Mucosa of descending colon (tissue), 3 donors: ENCODE measurements around the gene LAG3. TPM values are rescaled to one million over a fixed set of nuclear protein-coding genes. Genes with fewer than 3 reads are reported as not detected.
A peak's percentile ranks its signal among the peaks of the same experiment; 100 is the strongest.

Experiments used
- ATAC-seq: fragments of 200-7000 bp; cut with Tn5 transposase; one replicate; pipeline ENCODE4 v1.9.1; 2020; ENCODE audit warnings: mild to moderate bottlenecking, moderate library complexity
- DNase-seq, 3 donors: peaks; one replicate each; pipeline ENCODE4 v3.0.0-alpha.2; 2020
- H3K36me3 ChIP-seq: fragments of 200-600 bp; one replicate; pipeline ENCODE4 v1.8.0; 2021; ENCODE audit warnings: low read depth, mild to moderate bottlenecking
- H3K4me1 ChIP-seq: fragments of 200-600 bp; one replicate; pipeline ENCODE4 v1.8.0; 2021; ENCODE audit warnings: low read depth, mild to moderate bottlenecking
- H3K4me3 ChIP-seq: fragments of 200-600 bp; one replicate; pipeline ENCODE4 v1.8.0; 2021; ENCODE audit warnings: mild to moderate bottlenecking
- H3K9me3 ChIP-seq: fragments of 200-600 bp; one replicate; pipeline ENCODE4 v1.8.0; 2021; ENCODE audit warnings: mild to moderate bottlenecking
- CTCF ChIP-seq: fragments of 200-600 bp; IDR thresholded peaks from one replicate; pipeline ENCODE4 v1.8.0; 2022; ENCODE audit warnings: antibody characterized with exemption, mild to moderate bottlenecking
- intact Hi-C, 2 donors: fragments of 100-400 bp; cut with DNase I in 1 of 2; cut with micrococcal nuclease in 1 of 2; formaldehyde crosslinking; loops; one replicate each; pipeline versions ENCODE4 v1.11.0 to v1.11.1; 2022; cut with DNase I, micrococcal nuclease
- total RNA-seq, 3 donors: library from RNA; stranded (reverse); fragmentation: NEBNext Ultra II Directional in 2 of 3; extraction: Animal tissue kit (Norgen Biotek cat#: 25700) in 2 of 3; gene quantifications; one replicate each; pipeline versions ENCODE4 v1.2.1 to v1.2.4, GENCODE V29; 2021 to 2023
- donor health status: DM: no; HTN: no; CAD: no; lungs with moderate emphysema.
- donor health status: DM: no; HTN: no; CAD: no.
- donor health status: DM: no; HTN: yes; CAD: no.

Gene LAG3
- total RNA-seq, 3 donors from 2014 or later = 1.8 to 4.7 (median 2.1) TPM

- no peak for TF ChIP-seq CTCF
- DNase-seq (no peak), ATAC-seq (no peak)
- Histone ChIP-seq H3K36me3 (peaks cover 8% of the 10 kb centered on the region), H3K4me1 (peaks cover 7% of the 10 kb centered on the region), H3K4me3 (no peak overlapping the region), H3K9me3 (no peaks in the 10 kb centered on the region)
- intact Hi-C loops = loop anchor here in 1 of 2 donors (5.0 kb wide), 1 partner anchor 76 kb away; the partner anchor contains the start of gene P3H3
Observed at GRCh38 chr12:6751767-6752166, 20.6 kb upstream of the LAG3 start.

GRCh38 chr12:6752167-6752920 is 20.0 kb upstream of the LAG3 start:
- ATAC-seq = peak; percentile 10
- H3K9me3 ChIP-seq = no peaks in the 10 kb centered on the region

GRCh38 chr12:6752921-6753771 is 19.2 kb upstream of the LAG3 start, which contains the start of gene MLF2:
MLF2 (minus strand) TSS chr12:6753141; CDS start chr12:6752334, 807 bp downstream.
- intact Hi-C loops = loop anchor here in 1 of 2 donors (5.0 kb wide), 1 partner anchor 74 kb away; the partner anchor contains the start of gene P3H3
- peaks cover 8% of the 10 kb centered on the region for H3K36me3 ChIP-seq
- no peaks in the 10 kb centered on the region for H3K9me3 ChIP-seq
- ATAC-seq = peak; percentile 96
- TF ChIP-seq CTCF = peak; percentile 91
- peak; percentile 99 for DNase-seq
- H3K4me3 ChIP-seq = peak within 1 kb of the TSS; percentile 58
- peaks cover 7% of the 10 kb centered on the region for H3K4me1 ChIP-seq

More at GRCh38 chr12:6752167-6752920, 20.0 kb upstream of the LAG3 start:
- Histone ChIP-seq H3K4me1 (peaks cover 7% of the 10 kb centered on the region), H3K36me3 (peaks cover 8% of the 10 kb centered on the region), H3K4me3 (peak overlapping the region; percentile 58)
- TF ChIP-seq CTCF = no peak
- intact Hi-C loops = loop anchor here in 1 of 2 donors (5.0 kb wide), 1 partner anchor 75 kb away; the partner anchor contains the start of gene P3H3
- DNase-seq = peak in 1 of 3 donors; percentile 58

- DNase-seq (no peak), ATAC-seq (no peak)
- no peak overlapping the region for H3K4me3 ChIP-seq
- peaks cover 6% of the 10 kb centered on the region for H3K36me3 ChIP-seq
- TF ChIP-seq CTCF = no peak
- peaks cover 7% of the 10 kb centered on the region for H3K4me1 ChIP-seq
- intact Hi-C loops = loop anchor here in 1 of 2 donors (5.0 kb wide), 1 partner anchor 73 kb away; the partner anchor contains the start of gene P3H3
- no peaks in the 10 kb centered on the region for H3K9me3 ChIP-seq
Observed at GRCh38 chr12:6753772-6754356, 18.5 kb upstream of the LAG3 start.

- Histone ChIP-seq H3K4me3 (no peak overlapping the region), H3K4me1 (peaks cover 7% of the 10 kb centered on the region), H3K36me3 (peaks cover under 1% of the 10 kb centered on the region), H3K9me3 (no peaks in the 10 kb centered on the region)
- DNase-seq (no peak), ATAC-seq (no peak)
- intact Hi-C loops = loop anchor here in 1 of 2 donors (5.0 kb wide), 1 partner anchor 73 kb away; the partner anchor contains the start of gene P3H3
- TF ChIP-seq CTCF = no peak
Observed at GRCh38 chr12:6754411-6754810, 17.9 kb upstream of the LAG3 start.
